Hepatocyte (in vitro differentiated cells): Measurements from ENCODE around the gene CARS2.

Experiments
- EZH2 ChIP-seq: fragments of 200-600 bp; sonication (generic); IDR thresholded peaks from 2 replicates; pipeline ENCODE4 v1.6.1; 2016; ENCODE audit warnings: antibody characterized with exemption, mild to moderate bottlenecking, borderline replicate concordance
- EZH2phosphoT487 ChIP-seq: fragments of 200-600 bp; sonication (generic); IDR thresholded peaks from one replicate; pipeline ENCODE4 v1.6.1; 2018; ENCODE audit warnings: antibody characterized with exemption, mild to moderate bottlenecking, low read depth, moderate library complexity; ENCODE audit not compliant: unreplicated experiment, severe bottlenecking
- TF ChIP-seq, protein P1 (sequence below): fragments of 200-600 bp; sonication (generic); IDR thresholded peaks from 2 replicates; pipeline ENCODE4 v1.5.1; 2016; ENCODE audit warnings: antibody characterized with exemption, mild to moderate bottlenecking; ENCODE audit not compliant: poor library complexity

DNA sequence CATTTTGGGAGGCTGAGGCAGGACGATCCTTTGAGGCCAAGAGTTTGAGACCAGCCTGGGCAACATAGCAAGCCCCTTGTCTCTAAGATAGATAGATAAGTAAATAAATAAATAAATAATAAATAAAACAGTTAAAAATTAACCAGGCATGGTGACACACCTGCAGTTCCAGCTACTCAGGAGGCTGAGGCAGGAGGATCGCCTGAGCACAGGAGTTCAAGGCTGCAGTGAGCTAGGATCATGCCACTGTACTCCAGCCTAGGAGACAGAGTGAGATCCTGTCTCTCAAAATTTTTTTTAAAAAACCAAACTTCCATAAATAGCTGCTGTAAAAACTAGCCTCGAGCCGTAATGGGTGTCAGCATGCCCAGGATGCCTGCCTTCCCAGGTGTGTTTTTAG is 104.9 kb downstream of the CARS2 start:
- TF ChIP-seq, protein P1, sequence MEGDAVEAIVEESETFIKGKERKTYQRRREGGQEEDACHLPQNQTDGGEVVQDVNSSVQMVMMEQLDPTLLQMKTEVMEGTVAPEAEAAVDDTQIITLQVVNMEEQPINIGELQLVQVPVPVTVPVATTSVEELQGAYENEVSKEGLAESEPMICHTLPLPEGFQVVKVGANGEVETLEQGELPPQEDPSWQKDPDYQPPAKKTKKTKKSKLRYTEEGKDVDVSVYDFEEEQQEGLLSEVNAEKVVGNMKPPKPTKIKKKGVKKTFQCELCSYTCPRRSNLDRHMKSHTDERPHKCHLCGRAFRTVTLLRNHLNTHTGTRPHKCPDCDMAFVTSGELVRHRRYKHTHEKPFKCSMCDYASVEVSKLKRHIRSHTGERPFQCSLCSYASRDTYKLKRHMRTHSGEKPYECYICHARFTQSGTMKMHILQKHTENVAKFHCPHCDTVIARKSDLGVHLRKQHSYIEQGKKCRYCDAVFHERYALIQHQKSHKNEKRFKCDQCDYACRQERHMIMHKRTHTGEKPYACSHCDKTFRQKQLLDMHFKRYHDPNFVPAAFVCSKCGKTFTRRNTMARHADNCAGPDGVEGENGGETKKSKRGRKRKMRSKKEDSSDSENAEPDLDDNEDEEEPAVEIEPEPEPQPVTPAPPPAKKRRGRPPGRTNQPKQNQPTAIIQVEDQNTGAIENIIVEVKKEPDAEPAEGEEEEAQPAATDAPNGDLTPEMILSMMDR: no peak
- TF ChIP-seq EZH2phosphoT487 (no peak), EZH2 (no peak)
